DMS79 (cell line): ENCODE results near the gene RARS2.
"Not testable (repeated sequence)": the region's sequence is repeated elsewhere in the genome, so short reads cannot be mapped to it uniquely, and the experiment has no call there.

ENCODE experiments used
- DNase-seq: peaks from one replicate; lab custom pipeline; 2025; lab: John Stamatoyannopoulos, UW

The RARS2 gene

GRCh38 chr6:87498048-87498447, 91.7 kb downstream of the RARS2 start:
- DNase-seq: no peak

DNA sequence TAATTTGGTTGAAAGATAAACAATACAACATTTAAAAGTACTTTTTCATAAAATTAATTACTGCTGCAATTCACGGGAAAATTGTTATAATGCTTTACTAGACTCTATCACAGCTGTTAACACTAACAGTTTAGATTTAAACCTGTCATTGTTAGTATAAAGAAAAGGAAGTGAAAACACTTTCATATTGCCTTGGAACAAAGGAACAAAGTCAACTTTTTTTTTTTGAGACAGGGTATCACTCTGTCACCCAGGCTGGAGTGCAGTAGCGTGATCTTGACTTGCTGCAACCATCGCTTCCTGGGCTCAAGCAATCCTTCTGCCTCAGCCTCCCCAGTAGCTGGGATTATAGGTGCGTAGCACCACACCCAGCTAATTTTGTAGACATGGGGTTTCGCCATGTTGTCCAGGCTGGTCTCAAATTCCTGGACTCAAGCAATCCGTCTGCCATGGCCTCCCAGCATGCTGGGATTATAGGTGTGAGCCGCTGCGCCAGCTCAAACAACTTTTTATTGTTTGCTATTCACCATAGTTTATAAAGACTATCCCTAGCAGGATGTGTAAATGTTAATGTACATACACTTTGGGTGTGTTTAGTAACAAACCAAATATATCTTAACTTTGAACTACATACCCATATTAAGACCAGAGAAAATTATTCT, 94.9 kb downstream of the RARS2 start:
- no peak for DNase-seq

DNA sequence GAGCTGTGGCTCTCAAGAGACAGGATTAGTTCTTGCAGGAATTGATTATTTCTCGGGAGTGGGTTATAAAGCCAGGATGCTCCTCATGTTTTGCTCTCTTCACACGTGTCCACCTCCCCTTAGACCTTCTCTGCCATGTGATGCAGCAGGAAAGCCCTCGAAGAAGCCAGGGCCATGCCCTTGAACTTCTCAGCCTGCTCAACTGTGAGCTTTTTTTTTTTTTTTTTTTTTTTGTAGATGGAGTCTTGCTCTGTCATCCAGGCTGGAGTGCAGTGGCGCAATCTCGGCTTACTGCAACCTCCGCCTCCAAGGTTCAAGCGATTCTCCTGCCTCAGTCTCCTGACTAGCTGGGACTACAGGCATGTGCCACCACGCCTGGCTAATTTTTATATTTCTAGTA, 100.5 kb downstream of the RARS2 start:
- DNase-seq: not testable (repeated sequence)

GRCh38 chr6:87487555-87487954, 102.2 kb downstream of the RARS2 start:
- DNase-seq: no peak

DNA sequence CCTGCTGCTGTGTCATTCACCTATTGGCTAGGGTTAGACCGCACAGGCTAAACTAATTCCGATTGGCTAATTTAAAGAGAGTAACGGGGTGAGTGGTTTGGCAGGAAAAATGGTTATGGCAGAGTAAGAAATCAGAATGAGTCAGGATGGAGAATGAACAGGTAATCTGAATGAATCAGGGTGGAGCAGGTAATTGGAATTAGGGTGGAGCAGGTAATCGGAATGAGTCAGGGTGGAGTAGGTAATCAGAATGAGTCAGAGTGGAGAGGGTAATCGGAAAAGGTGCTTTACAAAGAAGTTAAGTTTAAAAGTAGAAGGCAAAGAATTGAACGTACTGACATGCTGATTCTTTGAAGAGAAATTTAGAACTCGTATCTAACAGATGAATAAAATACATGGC, 105.3 kb downstream of the RARS2 start:
- no peak for DNase-seq

DNA sequence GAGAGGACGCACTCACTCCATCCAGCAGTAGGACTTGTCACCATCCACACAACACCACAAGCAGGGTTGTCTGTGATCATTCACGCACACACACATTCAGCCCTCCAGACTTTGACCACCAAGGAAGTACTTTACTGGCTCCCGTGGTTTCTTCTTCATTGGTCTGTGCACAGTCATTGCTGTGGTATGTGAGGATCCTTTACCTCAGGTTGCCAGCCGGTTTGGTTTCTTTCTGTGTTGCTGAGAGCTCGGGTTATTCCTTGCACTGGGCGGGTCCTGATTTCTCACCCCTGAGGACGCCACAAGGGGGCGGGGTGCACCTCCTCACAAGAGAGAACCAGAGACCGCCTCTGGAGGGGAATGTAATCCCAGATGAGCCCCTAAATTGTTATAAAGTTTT, 105.9 kb downstream of the RARS2 start:
- no peak for DNase-seq

DNA sequence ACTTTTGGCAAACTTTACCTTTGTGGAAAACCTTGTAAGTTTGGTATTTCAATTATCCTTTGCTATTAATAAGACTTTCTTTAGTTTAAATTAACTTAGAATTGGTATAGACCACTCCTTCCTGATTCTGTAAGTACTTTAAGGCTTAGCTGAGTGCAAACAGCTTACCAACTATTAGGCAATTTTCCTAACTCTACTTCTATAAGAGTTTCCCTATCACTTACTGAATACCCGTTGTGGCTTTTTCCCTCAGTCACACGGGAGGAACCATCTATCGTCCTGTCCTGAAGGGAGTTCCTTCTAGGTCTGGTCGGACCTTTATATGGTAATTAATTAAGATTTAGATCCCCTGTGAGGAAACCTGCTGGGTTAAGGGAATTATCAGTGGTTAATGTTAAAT, 107.4 kb downstream of the RARS2 start:
- DNase-seq: no peak

GRCh38 chr6:87481931-87482330, 107.9 kb downstream of the RARS2 start:
- DNase-seq: no peak

DNA sequence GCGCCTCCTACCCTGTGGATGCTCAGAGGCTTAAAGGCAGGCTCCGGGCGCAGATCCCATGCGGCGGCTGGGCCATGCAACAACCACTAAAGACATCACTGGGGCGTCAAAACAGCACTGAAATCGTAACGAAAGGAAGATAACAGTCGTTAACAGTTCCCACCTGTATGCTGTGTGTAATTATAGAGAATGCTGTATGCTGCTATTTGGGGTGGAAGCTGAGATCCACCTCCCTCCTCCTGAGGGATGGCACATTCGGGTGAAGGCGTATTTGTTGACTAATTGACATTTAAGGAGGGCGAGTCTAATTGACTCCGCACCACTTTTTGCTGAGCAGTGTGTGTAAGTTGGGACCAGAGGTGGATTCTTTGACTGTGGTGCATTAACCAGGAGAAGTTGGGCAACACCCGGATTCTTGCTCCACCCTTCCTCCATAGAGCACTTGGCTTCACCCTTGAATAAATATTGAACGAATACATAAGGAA, 116.3 kb downstream of the RARS2 start:
- no peak for DNase-seq

GRCh38 chr6:87472525-87473418, 117.0 kb downstream of the RARS2 start, which contains the start of gene SLC35A1:
Gene SLC35A1 (plus strand): TSS chr6:87472974. CDS start chr6:87473004, 30 bp downstream.
- DNase-seq: peak; percentile 59

DNA sequence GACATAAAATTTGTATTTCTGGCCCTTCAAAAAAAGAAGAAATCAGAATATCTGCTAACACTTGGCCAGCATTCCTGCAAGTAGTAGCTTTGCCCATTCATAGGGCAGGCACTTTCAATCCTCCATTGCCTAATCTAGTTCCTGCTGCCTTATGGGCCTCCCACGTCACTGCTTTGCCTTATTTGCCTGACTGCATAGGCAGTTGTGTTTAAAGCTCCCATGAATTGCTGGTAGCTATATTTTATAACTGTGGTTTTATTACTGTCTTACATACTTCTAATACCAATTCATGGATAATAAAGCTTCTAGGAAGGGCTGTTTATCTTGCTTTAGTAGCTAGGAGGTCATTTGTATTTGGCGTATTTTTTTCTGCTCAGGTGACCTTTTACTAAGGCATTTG, 124.7 kb downstream of the RARS2 start:
- no peak for DNase-seq
